ENCODE measurements around the gene CRPPA. TPM values are rescaled to one million over a fixed set of nuclear protein-coding genes. Genes with fewer than 3 reads are reported as not detected.

The CRPPA gene
- total RNA-seq, result 1 to 10 TPM; 3.9 to 6.3 (median 4.2) TPM

GRCh38 chr7:16421333-16422102 is at the start of gene CRPPA:
CRPPA (minus strand) TSS chr7:16421538; CDS start chr7:16421322, 216 bp downstream.
- TF ChIP-seq EP300 (IDR thresholded peaks at IDR 0.05) (peak in 1 of 2 donors; percentile 28), CTCF (IDR thresholded peaks at IDR 0.05) (no peak), POLR2A (IDR thresholded peaks at IDR 0.05) (no peak)
- Histone ChIP-seq H3K4me1 (peaks cover 0 to 22% (median 7%) of the 10 kb centered on the region in 4 donors), H3K36me3 (no peaks in the 10 kb centered on the region), H3K27ac (peak within 1 kb of the TSS; percentile 96 to 99 (median 97)), H3K27me3 (no peaks in the 10 kb centered on the region), H3K9me3 (no peaks in the 10 kb centered on the region), H3K4me3 (peak within 1 kb of the TSS; percentile 69 to 94 (median 84))
- DNase-seq (ENCODE audit: low spot score in 2 of 2), result peak in 1 of 2 donors; percentile 12
- 7% methylated on average over 49 to 50 of the region's 50 CpGs for WGBS, 2 donors

GRCh38 chr7:16465469-16466361 is 44.4 kb upstream of the CRPPA start, which contains the start of gene SOSTDC1:
SOSTDC1 (minus strand) TSS chr7:16465738; CDS start chr7:16465668, 70 bp downstream.
- no peaks in the 10 kb centered on the region for H3K36me3 ChIP-seq
- peaks cover 0 to 7% (median 0%) of the 10 kb centered on the region in 4 donors for H3K4me1 ChIP-seq
- WGBS, 2 donors, result 6 to 11% methylated on average over 10 of the region's 10 CpGs
- H3K27ac ChIP-seq, result peak within 1 kb of the TSS in 3 of 4 donors; percentile 12 to 70 (median 44)
- no peak for DNase-seq (ENCODE audit: low spot score in 2 of 2)
- H3K4me3 ChIP-seq, result peak within 1 kb of the TSS in 2 of 4 donors; percentile 7 to 31
- no peaks in the 10 kb centered on the region for H3K27me3 ChIP-seq
- H3K9me3 ChIP-seq, result no peaks in the 10 kb centered on the region
- TF ChIP-seq POLR2A (IDR thresholded peaks at IDR 0.05) (no peak), EP300 (IDR thresholded peaks at IDR 0.05) (no peak)

- H3K27me3 ChIP-seq, result no peaks in the 10 kb centered on the region
- DNase-seq (ENCODE audit: low spot score in 2 of 2), result no peak
- TF ChIP-seq POLR2A (IDR thresholded peaks at IDR 0.05) (no peak), EP300 (IDR thresholded peaks at IDR 0.05) (no peak), CTCF (IDR thresholded peaks at IDR 0.05) (no peak)
- WGBS, 2 donors, result 31 to 33% methylated on average over 10 of the region's 10 CpGs
- peaks cover 0 to 7% (median 0%) of the 10 kb centered on the region in 4 donors for H3K4me1 ChIP-seq
- H3K27ac ChIP-seq, result no peak overlapping the region
- no peaks in the 10 kb centered on the region for H3K9me3 ChIP-seq
- H3K36me3 ChIP-seq, result no peaks in the 10 kb centered on the region
- H3K4me3 ChIP-seq, result peak overlapping the region in 1 of 4 donors; percentile 31
Observed at GRCh38 chr7:16463949-16464715, 42.8 kb upstream of the CRPPA start.

- Histone ChIP-seq H3K4me3 (no peak overlapping the region), H3K9me3 (no peaks in the 10 kb centered on the region), H3K27ac (no peak overlapping the region), H3K27me3 (no peaks in the 10 kb centered on the region), H3K4me1 (peaks cover 0 to 7% (median 0%) of the 10 kb centered on the region in 4 donors), H3K36me3 (no peaks in the 10 kb centered on the region)
- TF ChIP-seq POLR2A (IDR thresholded peaks at IDR 0.05) (no peak), CTCF (IDR thresholded peaks at IDR 0.05) (no peak), EP300 (IDR thresholded peaks at IDR 0.05) (no peak)
- DNase-seq (ENCODE audit: low spot score in 2 of 2), result no peak
- WGBS, 2 donors, result 18 to 21% methylated on average over 2 of the region's 2 CpGs
Observed at GRCh38 chr7:16463520-16463919, 42.2 kb upstream of the CRPPA start.

- peaks cover 0 to 7% (median 0%) of the 10 kb centered on the region in 4 donors for H3K4me1 ChIP-seq
- no peaks in the 10 kb centered on the region for H3K36me3 ChIP-seq
- H3K27ac ChIP-seq, result no peak overlapping the region
- TF ChIP-seq POLR2A (IDR thresholded peaks at IDR 0.05) (no peak), CTCF (IDR thresholded peaks at IDR 0.05) (no peak), EP300 (IDR thresholded peaks at IDR 0.05) (no peak)
- no peak overlapping the region for H3K4me3 ChIP-seq
- no peak for DNase-seq (ENCODE audit: low spot score in 2 of 2)
- no peaks in the 10 kb centered on the region for H3K9me3 ChIP-seq
- no peaks in the 10 kb centered on the region for H3K27me3 ChIP-seq
- WGBS, 2 donors, result 63 to 93% methylated on average over 7 of the region's 7 CpGs
Observed at GRCh38 chr7:16462431-16462889, 41.1 kb upstream of the CRPPA start.

Measured in tibial nerve (tissue), 4 donors.